Measurements from ENCODE around the gene NTM.

GRCh38 chr11:131327421-131327820 is 43.0 kb upstream of the NTM start:
- TF ChIP-seq SP1 (IDR thresholded peaks at IDR 0.05; ENCODE audit: low read depth) (no peak), CBX3 (IDR thresholded peaks at IDR 0.05; ENCODE audit: low read depth) (no peak), CTCF (IDR thresholded peaks at IDR 0.05 in 2 of 3, conservative IDR thresholded peaks at IDR 0.05 in 1 of 3; ENCODE audit: borderline replicate concordance in 1 of 3, insufficient read depth in 1 of 3, low read depth in 2 of 3, low read length in 2 of 3) (no peak), POLR2A (IDR thresholded peaks at IDR 0.05; ENCODE audit: borderline replicate concordance, extremely low read depth, insufficient read depth, insufficient read length) (no peak), POLR2AphosphoS5 (IDR thresholded peaks at IDR 0.05; ENCODE audit: low read depth, low read length) (no peak), ZNF274 (IDR thresholded peaks at IDR 0.05; ENCODE audit: low read depth, low read length) (no peak), EZH2 (IDR thresholded peaks at IDR 0.05) (no peak)

Measured in HCT116 (cell line).